ENCODE measurements around the gene XYLT2.

- TF ChIP-seq EZH2 (IDR thresholded peaks at IDR 0.05; ENCODE audit: borderline replicate concordance), result no peak
- TF ChIP-seq, protein P1, sequence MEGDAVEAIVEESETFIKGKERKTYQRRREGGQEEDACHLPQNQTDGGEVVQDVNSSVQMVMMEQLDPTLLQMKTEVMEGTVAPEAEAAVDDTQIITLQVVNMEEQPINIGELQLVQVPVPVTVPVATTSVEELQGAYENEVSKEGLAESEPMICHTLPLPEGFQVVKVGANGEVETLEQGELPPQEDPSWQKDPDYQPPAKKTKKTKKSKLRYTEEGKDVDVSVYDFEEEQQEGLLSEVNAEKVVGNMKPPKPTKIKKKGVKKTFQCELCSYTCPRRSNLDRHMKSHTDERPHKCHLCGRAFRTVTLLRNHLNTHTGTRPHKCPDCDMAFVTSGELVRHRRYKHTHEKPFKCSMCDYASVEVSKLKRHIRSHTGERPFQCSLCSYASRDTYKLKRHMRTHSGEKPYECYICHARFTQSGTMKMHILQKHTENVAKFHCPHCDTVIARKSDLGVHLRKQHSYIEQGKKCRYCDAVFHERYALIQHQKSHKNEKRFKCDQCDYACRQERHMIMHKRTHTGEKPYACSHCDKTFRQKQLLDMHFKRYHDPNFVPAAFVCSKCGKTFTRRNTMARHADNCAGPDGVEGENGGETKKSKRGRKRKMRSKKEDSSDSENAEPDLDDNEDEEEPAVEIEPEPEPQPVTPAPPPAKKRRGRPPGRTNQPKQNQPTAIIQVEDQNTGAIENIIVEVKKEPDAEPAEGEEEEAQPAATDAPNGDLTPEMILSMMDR (IDR thresholded peaks at IDR 0.05; ENCODE audit: poor library complexity), result no peak
- no peak for TF ChIP-seq EZH2phosphoT487 (IDR thresholded peaks at IDR 0.05; ENCODE audit: low read depth, severe bottlenecking, unreplicated experiment)
These were observed 16.2 kb upstream of the XYLT2 start for GRCh38 chr17:50329716-50330115.
